Hematopoietic multipotent progenitor cell treated with erythropoietin and hydrocortisone succinate and interleukin-3 and kit ligand, for 17 days (in vitro differentiated cells): Measurements from ENCODE around the gene OR9A4.

Experiments used
- DNase-seq: peaks from one replicate; pipeline ENCODE4 v3.0.0-alpha.2; 2015; ENCODE audit warnings: low spot score

Gene OR9A4

DNA sequence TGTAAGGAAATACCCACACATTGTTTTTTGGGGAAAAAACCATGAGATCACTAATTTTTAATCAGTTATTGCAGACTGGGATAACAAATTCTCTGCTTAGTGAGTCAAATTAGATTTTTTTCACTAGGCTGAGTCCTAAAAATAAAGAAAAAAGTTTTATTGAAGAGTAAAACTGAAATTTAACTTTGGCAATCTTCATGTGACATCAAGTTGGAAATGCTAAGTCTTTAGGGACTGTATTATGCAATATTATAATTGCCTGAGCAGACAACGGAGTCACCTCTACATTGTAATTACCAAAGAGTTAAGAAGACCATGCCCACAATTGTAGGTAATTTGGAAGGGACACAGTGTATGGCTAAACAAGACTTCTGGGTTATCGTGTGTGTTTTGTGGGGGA lies 32.8 kb downstream of the OR9A4 start:
- DNase-seq = no peak

DNA sequence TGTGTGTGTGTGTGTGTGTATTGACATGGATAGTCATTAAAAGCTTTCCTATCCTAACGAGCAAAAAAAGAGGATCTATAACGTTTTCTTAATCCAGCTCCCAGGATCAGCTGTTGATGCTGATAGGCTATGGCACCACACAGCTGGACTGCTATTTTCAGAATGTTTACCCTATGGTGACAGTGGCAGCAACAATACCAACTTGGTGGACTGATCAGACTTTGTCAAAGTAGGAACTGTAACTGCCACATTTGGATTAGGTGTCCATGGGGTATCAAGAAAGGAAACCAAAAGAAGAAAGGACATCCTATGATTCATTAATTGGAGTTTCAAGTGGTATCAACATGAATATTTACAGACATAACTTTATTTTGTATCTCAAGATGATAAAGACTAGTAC lies 33.3 kb downstream of the OR9A4 start:
- DNase-seq = no peak

DNA sequence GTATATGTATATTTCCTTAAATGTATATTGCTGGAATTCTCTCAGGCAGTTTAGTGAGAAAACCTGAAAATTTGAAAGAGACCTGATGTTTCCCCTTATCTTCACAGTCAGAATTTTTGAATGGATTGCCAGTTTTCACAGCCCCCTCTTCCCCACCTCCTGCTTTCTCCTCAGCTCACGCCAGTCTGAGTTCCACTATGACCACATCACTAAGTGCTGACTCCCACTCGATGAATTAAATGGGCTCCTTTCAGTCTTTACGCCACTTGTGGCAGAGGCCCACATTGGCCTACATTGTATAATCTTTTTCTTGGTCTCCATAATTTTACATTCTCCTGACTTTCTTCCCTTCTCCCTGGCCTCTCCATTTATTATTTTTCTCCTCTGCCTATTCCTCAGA lies 33.7 kb downstream of the OR9A4 start:
- no peak for DNase-seq

- no peak for DNase-seq
These were observed 34.6 kb downstream of the OR9A4 start for GRCh38 chr7:141950806-141951205.

GRCh38 chr7:141952461-141952860 lies 36.3 kb downstream of the OR9A4 start:
- no peak for DNase-seq

DNA sequence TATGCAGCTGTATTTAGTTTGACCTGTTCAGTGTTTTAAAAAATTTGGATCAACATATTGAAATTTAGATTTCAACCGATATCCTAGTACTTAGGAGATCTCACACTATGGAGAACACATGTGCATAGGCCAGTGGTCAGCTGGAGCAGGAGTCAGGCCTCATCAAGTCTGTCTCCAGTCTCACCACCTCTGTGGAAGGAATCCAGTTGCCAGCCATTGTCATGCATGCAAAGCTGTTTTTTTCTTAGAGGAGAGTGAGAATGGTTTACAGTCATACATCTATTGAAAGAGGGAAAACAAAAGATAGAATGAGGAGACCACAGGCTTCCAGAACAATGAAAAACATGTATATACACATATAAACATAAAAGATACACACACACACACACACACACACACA lies 38.1 kb downstream of the OR9A4 start:
- DNase-seq = no peak

- DNase-seq = no peak
These were observed 39.9 kb downstream of the OR9A4 start for GRCh38 chr7:141956084-141956483.

DNA sequence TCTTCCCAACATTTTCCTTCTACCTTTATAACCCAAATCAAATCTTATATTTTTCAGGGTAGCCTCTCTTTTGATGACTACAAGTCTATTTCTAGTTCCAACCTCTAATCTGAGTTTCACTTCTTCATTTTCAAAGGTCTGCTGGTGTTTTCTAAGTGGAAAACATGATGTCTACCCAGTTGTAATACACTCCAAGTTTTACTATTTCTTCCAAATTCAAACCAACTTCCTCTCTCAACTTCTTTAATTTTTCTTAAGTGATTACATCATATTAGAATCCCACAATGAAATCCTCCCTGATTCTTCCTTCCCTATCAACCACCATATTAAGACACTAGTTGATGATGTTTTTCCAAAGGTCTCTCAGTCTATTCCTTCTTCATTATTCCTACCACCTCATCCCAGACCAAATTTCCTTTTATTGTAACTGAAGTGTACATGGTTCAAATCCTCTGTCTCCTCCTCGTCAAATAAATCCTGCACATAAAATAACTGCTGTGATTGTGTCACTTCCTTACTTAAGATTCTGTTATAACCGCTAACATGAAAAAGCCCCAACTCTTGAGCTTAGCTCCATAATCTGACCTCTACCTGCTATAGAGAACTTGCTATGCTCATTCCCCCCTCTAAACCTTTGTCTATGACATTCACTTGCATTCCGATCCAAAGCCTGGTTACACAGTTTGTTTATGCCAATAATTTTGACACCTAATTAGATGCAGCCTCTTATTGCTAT lies 44.7 kb downstream of the OR9A4 start:
- no peak for DNase-seq
